IMR-90 (cell line): ENCODE results near the gene SMIM29.

Experiments used
- BHLHE40 ChIP-seq: fragments of 150-350 bp; IDR thresholded peaks from 2 replicates; pipeline ENCODE4 v1.6.1; 2016; ENCODE audit warnings: mild to moderate bottlenecking, low read depth, low read length
- CHD1 ChIP-seq: IDR thresholded peaks from 2 replicates; pipeline ENCODE4 v1.6.1; 2012; ENCODE audit warnings: low read depth, low read length, improper control_type of control experiment
- MAZ ChIP-seq: IDR thresholded peaks from 2 replicates; pipeline ENCODE4 v1.6.1; 2012; ENCODE audit warnings: low read depth, mild to moderate bottlenecking, low read length, improper control_type of control experiment, moderate library complexity, borderline replicate concordance
- MXI1 ChIP-seq: IDR thresholded peaks from 2 replicates; pipeline ENCODE4 v1.6.1; 2012; ENCODE audit warnings: low read depth, mild to moderate bottlenecking, low read length, moderate library complexity, borderline replicate concordance
- POLR2A ChIP-seq: IDR thresholded peaks from 2 replicates; pipeline ENCODE4 v1.6.1; 2012; ENCODE audit warnings: mild to moderate bottlenecking, low read depth, low read length
- RFX5 ChIP-seq: IDR thresholded peaks from 2 replicates; pipeline ENCODE4 v1.8.0; 2012; ENCODE audit warnings: low read depth, mild to moderate bottlenecking, low read length, moderate library complexity
- USF2 ChIP-seq: fragments of 150-350 bp; IDR thresholded peaks from 2 replicates; pipeline ENCODE4 v1.6.1; 2017; ENCODE audit warnings: mild to moderate bottlenecking, antibody characterized with exemption, low read length, low read depth
- TF ChIP-seq, protein P1 (sequence below): conservative IDR thresholded peaks from 2 replicates; pipeline ENCODE4 v1.5.1; 2012; ENCODE audit warnings: mild to moderate bottlenecking, low read depth, low read length, improper control_type of control experiment
- TF ChIP-seq, protein P2 (sequence below): fragments of 150-350 bp; IDR thresholded peaks from 2 replicates; pipeline ENCODE4 v1.6.1; 2016; ENCODE audit warnings: low read depth, mild to moderate bottlenecking, low read length, moderate library complexity, borderline replicate concordance

DNA sequence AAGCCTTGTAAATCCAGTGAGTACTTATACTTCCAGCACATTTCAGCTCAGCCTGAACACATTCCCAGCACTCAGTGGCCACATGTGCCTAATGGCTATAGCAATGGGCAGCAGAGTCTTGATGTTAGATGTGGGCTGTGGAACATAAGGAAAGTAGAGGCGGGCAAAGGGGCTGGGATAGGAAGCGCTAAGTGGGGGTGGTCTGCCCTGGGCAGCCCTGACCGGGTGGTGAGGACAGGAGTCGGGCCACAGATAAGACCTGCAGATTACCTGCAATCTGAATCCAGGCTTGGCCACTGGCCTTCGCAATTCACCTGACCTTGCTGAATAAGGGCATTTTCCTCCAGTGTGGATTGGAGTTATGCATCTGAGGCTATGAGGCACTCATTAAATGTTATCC lies 23.3 kb downstream of the SMIM29 start:
- TF ChIP-seq BHLHE40 = no peak
- TF ChIP-seq, protein P1, sequence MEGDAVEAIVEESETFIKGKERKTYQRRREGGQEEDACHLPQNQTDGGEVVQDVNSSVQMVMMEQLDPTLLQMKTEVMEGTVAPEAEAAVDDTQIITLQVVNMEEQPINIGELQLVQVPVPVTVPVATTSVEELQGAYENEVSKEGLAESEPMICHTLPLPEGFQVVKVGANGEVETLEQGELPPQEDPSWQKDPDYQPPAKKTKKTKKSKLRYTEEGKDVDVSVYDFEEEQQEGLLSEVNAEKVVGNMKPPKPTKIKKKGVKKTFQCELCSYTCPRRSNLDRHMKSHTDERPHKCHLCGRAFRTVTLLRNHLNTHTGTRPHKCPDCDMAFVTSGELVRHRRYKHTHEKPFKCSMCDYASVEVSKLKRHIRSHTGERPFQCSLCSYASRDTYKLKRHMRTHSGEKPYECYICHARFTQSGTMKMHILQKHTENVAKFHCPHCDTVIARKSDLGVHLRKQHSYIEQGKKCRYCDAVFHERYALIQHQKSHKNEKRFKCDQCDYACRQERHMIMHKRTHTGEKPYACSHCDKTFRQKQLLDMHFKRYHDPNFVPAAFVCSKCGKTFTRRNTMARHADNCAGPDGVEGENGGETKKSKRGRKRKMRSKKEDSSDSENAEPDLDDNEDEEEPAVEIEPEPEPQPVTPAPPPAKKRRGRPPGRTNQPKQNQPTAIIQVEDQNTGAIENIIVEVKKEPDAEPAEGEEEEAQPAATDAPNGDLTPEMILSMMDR = no peak
- TF ChIP-seq, protein P2, sequence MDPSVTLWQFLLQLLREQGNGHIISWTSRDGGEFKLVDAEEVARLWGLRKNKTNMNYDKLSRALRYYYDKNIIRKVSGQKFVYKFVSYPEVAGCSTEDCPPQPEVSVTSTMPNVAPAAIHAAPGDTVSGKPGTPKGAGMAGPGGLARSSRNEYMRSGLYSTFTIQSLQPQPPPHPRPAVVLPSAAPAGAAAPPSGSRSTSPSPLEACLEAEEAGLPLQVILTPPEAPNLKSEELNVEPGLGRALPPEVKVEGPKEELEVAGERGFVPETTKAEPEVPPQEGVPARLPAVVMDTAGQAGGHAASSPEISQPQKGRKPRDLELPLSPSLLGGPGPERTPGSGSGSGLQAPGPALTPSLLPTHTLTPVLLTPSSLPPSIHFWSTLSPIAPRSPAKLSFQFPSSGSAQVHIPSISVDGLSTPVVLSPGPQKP = no peak
- TF ChIP-seq MAZ = no peak
- no peak for TF ChIP-seq POLR2A
- no peak for TF ChIP-seq MXI1
- TF ChIP-seq CHD1 = no peak
- no peak for TF ChIP-seq RFX5
- no peak for TF ChIP-seq USF2
